GM12878 (cell line): Measurements from ENCODE around the gene PBLD. TPM values are rescaled to one million over a fixed set of nuclear protein-coding genes. Genes with fewer than 3 reads are reported as not detected.

Experiments used
- ATAC-seq: fragments of 200-7000 bp; cut with Tn5 transposase; 3 replicates; pipeline ENCODE4 v1.9.1; 2020; ENCODE audit warnings: mild to moderate bottlenecking, moderate library complexity
- BruUV-seq: library from RNA; stranded (reverse); fragments of 400-500 nt; replicated peaks from 2 replicates; lab custom pipeline; 2021; lab: Mats Ljungman, UMichigan
- CTCF ChIA-PET: fragments of 300-600 bp; sonication (Branson Sonifier 250); formaldehyde crosslinking; extraction: SDS; loops from one replicate; lab custom pipeline; 2021; ENCODE audit warnings: inconsistent platforms; lab: Yijun Ruan, JAX
- POLR2A ChIA-PET: fragments of 350-600 bp; formaldehyde crosslinking; extraction: SDS; loops from one replicate; lab custom pipeline; 2021; ENCODE audit warnings: inconsistent platforms; lab: Charles Lee
- RAD21 ChIA-PET: fragments of 300-600 bp; sonication (Branson Sonifier 250); formaldehyde crosslinking; loops from one replicate; lab custom pipeline; 2023; ENCODE audit warnings: antibody characterized with exemption; ENCODE audit not compliant: unreplicated experiment; lab: Charles Lee
- SMC1A ChIA-PET: fragments of 300-600 bp; sonication (Branson Sonifier 250); formaldehyde crosslinking; loops from one replicate; lab custom pipeline; 2023; ENCODE audit not compliant: unreplicated experiment, uncharacterized antibody; lab: Charles Lee
- DNase-seq: peaks from one replicate; pipeline ENCODE4 v3.0.0-alpha.2; 2011; ENCODE audit warnings: low read depth, low spot score
- FAIRE-seq: peaks from 3 replicates; lab custom pipeline; 2011; peaks lifted over from hg19 to GRCh38; lab: Jason Lieb, UNC
- H2AFZ ChIP-seq: 2 replicates; pipeline ENCODE4 v1.6.0; 2011; ENCODE audit warnings: low read depth, low read length, control low read depth; ENCODE audit not compliant: control insufficient read depth
- H3K27ac ChIP-seq: 2 replicates; pipeline ENCODE4 v1.5.1; 2011; ENCODE audit warnings: control low read depth; ENCODE audit not compliant: control insufficient read depth, insufficient read depth
- H3K27me3 ChIP-seq, 2 experiments: replicated peaks in 1 of 2; 2 replicates each; pipeline versions ENCODE4 v1.6.0 to v1.6.1; 2011; ENCODE audit warnings: low read length in 1 of 2; ENCODE audit not compliant: control insufficient read depth in 2 of 2, insufficient read depth in 2 of 2
- H3K36me3 ChIP-seq, 2 experiments: 2 replicates each; pipeline ENCODE4 v1.5.1; 2011; ENCODE audit warnings: low read length in 1 of 2; ENCODE audit not compliant: control insufficient read depth in 2 of 2, insufficient read depth in 2 of 2
- H3K4me1 ChIP-seq: 2 replicates; pipeline ENCODE4 v1.6.1; 2011; ENCODE audit warnings: mild to moderate bottlenecking, low read length, moderate library complexity, mixed read lengths; ENCODE audit not compliant: control insufficient read depth, insufficient read depth
- H3K4me2 ChIP-seq: 2 replicates; pipeline ENCODE4 v1.6.0; 2011; ENCODE audit warnings: control low read depth; ENCODE audit not compliant: control insufficient read depth, insufficient read depth
- H3K4me3 ChIP-seq: fragments of 200-600 bp; sonication (generic); 2 replicates; pipeline ENCODE4 v1.5.1; 2016
- H3K79me2 ChIP-seq: 2 replicates; pipeline ENCODE4 v1.6.0; 2011; ENCODE audit warnings: low read length; ENCODE audit not compliant: control insufficient read depth, insufficient read depth
- H3K9ac ChIP-seq: 2 replicates; pipeline ENCODE4 v1.8.0; 2011; ENCODE audit warnings: low read length, control low read depth, mixed read lengths; ENCODE audit not compliant: control insufficient read depth, insufficient read depth
- H3K9me3 ChIP-seq: replicated peaks from 3 replicates; pipeline ENCODE4 v1.5.1; 2011; ENCODE audit warnings: mild to moderate bottlenecking, low read length; ENCODE audit not compliant: control insufficient read depth, insufficient read depth
- H4K20me1 ChIP-seq: 2 replicates; pipeline ENCODE4 v1.6.0; 2011; ENCODE audit not compliant: control insufficient read depth, insufficient read depth
- BCL11A ChIP-seq: IDR thresholded peaks from 2 replicates; pipeline ENCODE4 v1.6.1; 2011; ENCODE audit warnings: low read depth, low read length
- BRCA1 ChIP-seq: IDR thresholded peaks from 2 replicates; pipeline ENCODE4 v1.6.1; 2011; ENCODE audit warnings: low read depth, low read length, improper control_type of control experiment
- CREB1 ChIP-seq: IDR thresholded peaks from 2 replicates; pipeline ENCODE4 v1.6.1; 2012; ENCODE audit warnings: low read depth, mild to moderate bottlenecking, inconsistent platforms
- EED ChIP-seq: sonication (generic); IDR thresholded peaks from 2 replicates; pipeline ENCODE4 v1.6.1; 2016; ENCODE audit warnings: antibody characterized with exemption, low read depth
- ESRRA ChIP-seq: IDR thresholded peaks from 2 replicates; pipeline ENCODE4 v1.6.1; 2012; ENCODE audit warnings: mild to moderate bottlenecking, low read length, improper control_type of control experiment
- FOXM1 ChIP-seq: IDR thresholded peaks from 2 replicates; pipeline ENCODE4 v1.6.1; 2012; ENCODE audit warnings: low read depth, mild to moderate bottlenecking, inconsistent platforms, low read length, moderate library complexity
- IRF4 ChIP-seq: IDR thresholded peaks from 2 replicates; pipeline ENCODE4 v1.6.1; 2011; ENCODE audit warnings: low read depth, low read length
- NBN ChIP-seq: fragments of 450-650 bp; IDR thresholded peaks from 2 replicates; pipeline ENCODE4 v1.6.1; 2016
- NFYB ChIP-seq: IDR thresholded peaks from 2 replicates; pipeline ENCODE4 v1.6.1; 2011; ENCODE audit warnings: low read depth, mild to moderate bottlenecking, low read length, improper control_type of control experiment, moderate library complexity; ENCODE audit not compliant: insufficient read depth
- NR2F1 ChIP-seq: fragments of 450-650 bp; conservative IDR thresholded peaks from 2 replicates; pipeline ENCODE4 v1.6.1; 2017; ENCODE audit warnings: mild to moderate bottlenecking
- PML ChIP-seq: IDR thresholded peaks from 2 replicates; pipeline ENCODE4 v1.6.1; 2012; ENCODE audit warnings: low read length, inconsistent platforms
- POLR2A ChIP-seq: IDR thresholded peaks from 2 replicates; pipeline ENCODE4 v1.6.1; 2011; ENCODE audit warnings: low read depth, mild to moderate bottlenecking, low read length
- POLR2AphosphoS5 ChIP-seq: IDR thresholded peaks from 2 replicates; pipeline ENCODE4 v1.6.1; 2011; ENCODE audit warnings: mild to moderate bottlenecking, low read length, inconsistent platforms
- SMAD5 ChIP-seq: IDR thresholded peaks from 2 replicates; pipeline ENCODE4 v1.6.1; 2016; ENCODE audit warnings: antibody characterized with exemption, low read depth
- SREBF1 ChIP-seq: IDR thresholded peaks from 2 replicates; pipeline ENCODE4 v1.6.1; 2012; ENCODE audit warnings: mild to moderate bottlenecking, low read length
- TBL1XR1 ChIP-seq: IDR thresholded peaks from 2 replicates; pipeline ENCODE4 v1.6.1; 2012; ENCODE audit warnings: low read depth, low read length, improper control_type of control experiment
- ZNF384 ChIP-seq: IDR thresholded peaks from 2 replicates; pipeline ENCODE4 v1.6.1; 2012; ENCODE audit warnings: low read depth, mild to moderate bottlenecking, low read length, improper control_type of control experiment, borderline replicate concordance
- ZSCAN29 ChIP-seq: fragments of 450-650 bp; IDR thresholded peaks from 2 replicates; pipeline ENCODE4 v1.6.1; 2017; ENCODE audit warnings: mild to moderate bottlenecking, moderate library complexity
- WGBS: methylation state at CpG from one replicate; pipeline ENCODE4 v1.1.6; 2016; ENCODE audit warnings: low lambda C conversion rate; ENCODE audit not compliant: insufficient replicate concordance, insufficient coverage; ENCODE audit errors: missing lambda C conversion rate; 5-methylcytosine and 5-hydroxymethylcytosine counted together
- in situ Hi-C: fragments of 300-500 bp; cut with MboI; formaldehyde crosslinking; loops from 9 replicates; pipeline ENCODE4 v1.14.3; 2018; ENCODE audit warnings: mixed read lengths
- intact Hi-C: fragments of 100-400 bp; cut with micrococcal nuclease; formaldehyde crosslinking; loops from one replicate; pipeline ENCODE4 v1.14.2; 2022; ENCODE audit not compliant: unreplicated experiment
- polyA plus RNA-seq, 11 experiments: library from polyadenylated mRNA; depleted of rRNA in 4 of 11; unstranded in 6 of 11; stranded (reverse) in 5 of 11; fragments of >200 nt; fragmentation: Nextera tagmentation in 4 of 11; fragmentation: Illumina TruSeq in 1 of 11; extraction: Ambion mirVana in 4 of 11; extraction: Trizol in 1 of 11; gene quantifications; 1 replicate in 1 of 11; 2 replicates in 10 of 11; pipeline versions ENCODE4 v1.2.1 to v1.2.3, GENCODE V29; 2011 to 2016; ENCODE audit warnings: inconsistent platforms in 2 of 11, missing spikeins in 2 of 11, low read depth in 1 of 11
- total RNA-seq, 4 experiments: library from RNA; depleted of rRNA in 3 of 4; stranded (reverse); fragments of >200 nt in 3 of 4; fragmentation: Illumina TruSeq in 1 of 4; extraction: Trizol in 1 of 4; gene quantifications; 2 replicates each; pipeline versions ENCODE4 v1.2.1 to v1.2.3, GENCODE V29; 2013 to 2021
- TF ChIP-seq, protein P1 (sequence below): fragments of 450-650 bp; conservative IDR thresholded peaks from 2 replicates; pipeline ENCODE4 v1.6.1; 2017; ENCODE audit warnings: mild to moderate bottlenecking, moderate library complexity

The PBLD gene
- total and polyA plus RNA-seq, 10 of the 15 experiments (the other 5 are each of a cell fraction or from before 2014, with no cell fraction given): 0.68 to 2.8 (median 1.7) TPM

- Histone ChIP-seq H3K27me3 (no peaks in the 10 kb centered on the region), H3K79me2 (peaks cover 4% of the 10 kb centered on the region), H3K36me3 (peaks cover 0 to 33% of the 10 kb centered on the region in 2 experiments; a peak in 3 of 4 replicates), H3K27ac (no peak overlapping the region), H3K4me1 (no peaks in the 10 kb centered on the region), H3K9me3 (no peaks in the 10 kb centered on the region), H4K20me1 (no peaks in the 10 kb centered on the region), H2AFZ (no peak overlapping the region), H3K4me2 (no peak overlapping the region), H3K4me3 (no peak overlapping the region), H3K9ac (no peak overlapping the region)
- no peak for TF ChIP-seq CREB1
- TF ChIP-seq POLR2AphosphoS5: peak; percentile 51
- no peak for TF ChIP-seq FOXM1
- TF ChIP-seq ZSCAN29: no peak
- FAIRE-seq (no peak), DNase-seq (no peak), ATAC-seq (no peak)
- in situ Hi-C loops (no loop called here), intact Hi-C loops (no loop called here)
- SMC1A ChIA-PET: interaction anchor here (1.1 kb wide), 1 partner anchor 133 kb away, joined by 3 read pairs; no protein-coding TSS in a partner anchor
- POLR2A ChIA-PET: no interaction called here
- CTCF ChIA-PET: interaction anchor here (0.6 to 2.0 kb wide), 3 partner anchors 13 to 133 kb away, joined by 4 to 7 read pairs (median 6); partner anchors contain the start of gene PBLD
- 99% methylated on average over 4 of the region's 4 CpGs for WGBS
- TSS peak; percentile 35 for BruUV-seq
- RAD21 ChIA-PET: interaction anchor here (1.1 kb wide), 1 partner anchor 44 kb away, joined by 3 read pairs; no protein-coding TSS in a partner anchor
These were observed 12.9 kb upstream of the PBLD start for GRCh38 chr10:68345621-68346020.

GRCh38 chr10:68342909-68343516 is 10.3 kb upstream of the PBLD start:
- no peak overlapping the region for H3K4me2 ChIP-seq
- RAD21 ChIA-PET: no interaction called here
- peaks cover 27% of the 10 kb centered on the region for H3K79me2 ChIP-seq
- CTCF ChIA-PET: interaction anchor here (1.1 kb wide), 1 partner anchor 9 kb away, joined by 4 read pairs; no protein-coding TSS in a partner anchor
- H3K9ac ChIP-seq: no peak overlapping the region
- H3K4me1 ChIP-seq: no peaks in the 10 kb centered on the region; the same call in 1 of the 2 replicates
- no peak for DNase-seq
- peak; percentile 23 for ATAC-seq
- no TSS peak for BruUV-seq
- H3K4me3 ChIP-seq: no peak overlapping the region
- no peak overlapping the region for H2AFZ ChIP-seq
- SMC1A ChIA-PET: no interaction called here
- in situ Hi-C loops (no loop called here), intact Hi-C loops (no loop called here)
- no peaks in the 10 kb centered on the region for H4K20me1 ChIP-seq
- H3K27ac ChIP-seq: no peak overlapping the region
- POLR2A ChIA-PET: interaction anchor here (0.5 to 1.5 kb wide), 2 partner anchors 11 to 134 kb away, joined by 3 to 7 read pairs; partner anchors contain the start of gene HNRNPH3
- no peaks in the 10 kb centered on the region for H3K27me3 ChIP-seq
- FAIRE-seq: no peak
- WGBS: 100% methylated on average over 3 of the region's 3 CpGs
- H3K9me3 ChIP-seq: no peaks in the 10 kb centered on the region
- peaks cover 6 to 45% of the 10 kb centered on the region in 2 experiments for H3K36me3 ChIP-seq
- TF ChIP-seq SMAD5: no peak
- TF ChIP-seq IRF4: no peak
- no peak for TF ChIP-seq PML
- TF ChIP-seq BCL11A: no peak
- TF ChIP-seq BRCA1: no peak
- no peak for TF ChIP-seq ESRRA
- no peak for TF ChIP-seq NFYB
- TF ChIP-seq POLR2AphosphoS5: no peak
- TF ChIP-seq NBN: no peak
- TF ChIP-seq POLR2A: no peak
- no peak for TF ChIP-seq TBL1XR1
- no peak for TF ChIP-seq ZNF384
- TF ChIP-seq NR2F1: no peak
- TF ChIP-seq EED: no peak
- TF ChIP-seq, protein P1, sequence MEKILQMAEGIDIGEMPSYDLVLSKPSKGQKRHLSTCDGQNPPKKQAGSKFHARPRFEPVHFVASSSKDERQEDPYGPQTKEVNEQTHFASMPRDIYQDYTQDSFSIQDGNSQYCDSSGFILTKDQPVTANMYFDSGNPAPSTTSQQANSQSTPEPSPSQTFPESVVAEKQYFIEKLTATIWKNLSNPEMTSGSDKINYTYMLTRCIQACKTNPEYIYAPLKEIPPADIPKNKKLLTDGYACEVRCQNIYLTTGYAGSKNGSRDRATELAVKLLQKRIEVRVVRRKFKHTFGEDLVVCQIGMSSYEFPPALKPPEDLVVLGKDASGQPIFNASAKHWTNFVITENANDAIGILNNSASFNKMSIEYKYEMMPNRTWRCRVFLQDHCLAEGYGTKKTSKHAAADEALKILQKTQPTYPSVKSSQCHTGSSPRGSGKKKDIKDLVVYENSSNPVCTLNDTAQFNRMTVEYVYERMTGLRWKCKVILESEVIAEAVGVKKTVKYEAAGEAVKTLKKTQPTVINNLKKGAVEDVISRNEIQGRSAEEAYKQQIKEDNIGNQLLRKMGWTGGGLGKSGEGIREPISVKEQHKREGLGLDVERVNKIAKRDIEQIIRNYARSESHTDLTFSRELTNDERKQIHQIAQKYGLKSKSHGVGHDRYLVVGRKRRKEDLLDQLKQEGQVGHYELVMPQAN: no peak
- TF ChIP-seq SREBF1: no peak
